HG02885 (cell line): ENCODE results near the gene POLD2.

Experiments used
- ATAC-seq: cut with Tn5 transposase; IDR thresholded peaks from one replicate; pipeline ENCODE4 v1.9.1; 2021; ENCODE audit warnings: mild to moderate bottlenecking; ENCODE audit not compliant: unreplicated experiment, poor library complexity

POLD2 gene

GRCh38 chr7:44067064-44067951 is 56.0 kb downstream of the POLD2 start:
- no peak for ATAC-seq

DNA sequence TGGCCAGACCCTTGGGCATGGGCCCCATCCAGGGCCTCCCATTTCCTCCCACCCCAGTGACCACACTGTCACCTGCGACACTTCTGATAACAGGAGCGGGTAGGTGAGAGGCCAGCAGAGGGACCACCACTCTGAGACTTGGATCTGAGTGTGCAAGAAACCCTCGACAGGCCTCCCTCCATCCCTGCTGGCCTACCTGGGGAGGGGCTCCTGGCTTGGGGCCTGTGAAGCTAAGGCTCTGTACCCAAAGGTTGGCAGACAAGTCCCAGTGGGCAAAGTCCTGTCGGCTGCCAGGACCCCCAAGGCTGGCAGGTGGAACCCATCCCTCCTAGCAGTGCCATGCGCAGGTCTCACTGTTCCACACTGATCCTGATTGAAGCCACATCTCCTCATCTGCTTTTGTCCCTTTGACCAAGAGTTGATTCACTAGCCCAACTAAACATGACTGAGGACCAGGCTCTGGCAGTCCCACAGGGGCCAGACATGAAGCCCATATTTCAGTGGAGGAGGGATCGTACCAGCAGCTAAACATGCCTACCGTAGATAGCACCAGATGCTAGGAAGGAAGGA is 56.8 kb downstream of the POLD2 start:
- no peak for ATAC-seq

GRCh38 chr7:44066111-44066460 is 57.3 kb downstream of the POLD2 start:
- no peak for ATAC-seq

DNA sequence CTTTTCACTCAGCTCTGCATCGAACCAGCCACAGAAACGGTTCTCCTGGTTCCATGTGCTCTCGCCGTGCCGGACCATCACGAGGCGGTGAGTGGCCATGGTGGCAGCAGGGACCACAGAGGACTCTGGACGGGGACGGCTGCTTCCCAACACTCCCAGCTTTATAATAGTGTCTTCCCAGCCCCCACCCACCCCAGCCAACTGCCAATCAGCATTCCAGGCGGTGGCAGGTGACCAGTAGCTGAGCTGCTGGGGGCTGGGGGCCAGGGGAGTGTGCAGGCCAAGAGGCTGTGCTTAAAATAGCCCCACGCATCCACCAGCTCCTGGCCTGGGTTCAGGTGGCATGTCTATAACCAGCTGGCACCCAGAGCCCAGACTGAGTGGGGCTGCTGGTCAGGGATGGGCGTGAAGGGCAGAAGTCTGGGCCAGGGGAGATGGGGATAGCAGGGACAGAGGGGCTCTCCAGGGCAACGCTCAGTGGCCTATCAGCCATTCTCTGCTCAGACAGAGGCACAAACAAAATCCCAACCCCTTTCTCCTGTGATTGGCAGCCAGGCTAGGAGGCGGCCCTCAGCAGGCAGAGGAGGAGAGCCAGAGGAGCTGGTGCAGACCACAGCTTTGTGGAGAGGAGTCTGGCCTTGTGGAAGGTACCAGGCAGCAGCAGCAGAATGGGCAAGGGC is 57.8 kb downstream of the POLD2 start, which contains the start of gene PGAM2:
Gene PGAM2 (minus strand): TSS at position 137 of the 680 bp plus-strand sequence. CDS start 38 bp downstream, at position 99.
- ATAC-seq, result no peak

GRCh38 chr7:44064791-44065430 is 58.4 kb downstream of the POLD2 start:
- ATAC-seq, result no peak
